ENCODE measurements around the gene RAB12.

The RAB12 gene

GRCh38 chr18:8686611-8687010 is 77.4 kb downstream of the RAB12 start:
- DNase-seq (ENCODE audit: low read depth), result no peak
- no peak for TF ChIP-seq CTCF (conservative IDR thresholded peaks at IDR 0.05; ENCODE audit: low read depth, low read length)
- H3K4me3 ChIP-seq (ENCODE audit: low read length), result no peak overlapping the region

GRCh38 chr18:8688216-8688800 is 79.1 kb downstream of the RAB12 start:
- TF ChIP-seq CTCF (conservative IDR thresholded peaks at IDR 0.05; ENCODE audit: low read depth, low read length), result no peak
- DNase-seq (ENCODE audit: low read depth), result no peak
- H3K4me3 ChIP-seq (ENCODE audit: low read length), result no peak overlapping the region

GRCh38 chr18:8688816-8689215 is 79.6 kb downstream of the RAB12 start:
- no peak for DNase-seq (ENCODE audit: low read depth)
- no peak for TF ChIP-seq CTCF (conservative IDR thresholded peaks at IDR 0.05; ENCODE audit: low read depth, low read length)
- no peak overlapping the region for H3K4me3 ChIP-seq (ENCODE audit: low read length)

All from retinal pigment epithelial cell (primary cell).